ENCODE results near the gene SRGAP2.
"Not testable (repeated sequence)": the region's sequence is repeated elsewhere in the genome, so short reads cannot be mapped to it uniquely, and the experiment has no call there.

DNA sequence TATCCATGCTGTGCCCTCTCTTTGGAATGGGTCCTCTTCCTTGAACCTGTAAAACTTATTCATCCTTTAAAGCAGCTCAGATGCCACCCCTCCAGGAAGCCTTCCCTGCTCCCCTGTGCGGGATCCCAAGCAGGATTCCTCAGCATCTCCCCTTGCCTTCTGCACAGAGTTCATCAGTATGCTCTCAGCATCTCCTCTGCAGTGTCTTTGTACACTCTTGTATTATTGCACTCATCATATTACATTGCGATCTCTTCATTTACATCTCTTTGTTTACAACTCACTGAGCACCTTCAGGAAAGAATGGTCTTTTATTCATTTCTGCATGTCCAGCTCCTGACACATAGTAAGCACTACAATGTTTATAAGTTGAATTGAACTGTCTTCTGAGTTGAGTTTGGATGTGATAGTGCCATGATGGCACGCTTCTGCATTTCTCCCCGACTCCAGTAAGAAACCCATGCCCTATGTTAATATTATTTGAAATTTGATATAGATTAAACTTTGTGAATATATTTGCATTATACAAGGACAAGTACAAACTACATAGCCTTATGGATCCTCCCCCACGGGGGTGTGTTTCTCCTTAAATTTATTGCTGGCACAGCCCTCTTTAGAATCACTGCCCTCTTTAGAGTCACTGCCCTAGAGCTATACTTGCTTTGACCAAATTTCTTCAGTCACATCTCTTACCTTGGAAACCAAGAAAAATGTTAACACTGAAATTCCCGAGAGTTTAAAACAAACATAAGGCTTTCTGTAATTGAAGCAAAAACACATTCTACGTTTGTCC, 12.5 kb downstream of the SRGAP2 start:
- TF ChIP-seq EP300, CTCF, POLR2AphosphoS5 (IDR thresholded peaks at IDR 0.05): not testable (repeated sequence)

Data from upper lobe of left lung (tissue), 4 donors.